ENCODE data around the gene ARHGAP18.

ARHGAP18 gene

DNA sequence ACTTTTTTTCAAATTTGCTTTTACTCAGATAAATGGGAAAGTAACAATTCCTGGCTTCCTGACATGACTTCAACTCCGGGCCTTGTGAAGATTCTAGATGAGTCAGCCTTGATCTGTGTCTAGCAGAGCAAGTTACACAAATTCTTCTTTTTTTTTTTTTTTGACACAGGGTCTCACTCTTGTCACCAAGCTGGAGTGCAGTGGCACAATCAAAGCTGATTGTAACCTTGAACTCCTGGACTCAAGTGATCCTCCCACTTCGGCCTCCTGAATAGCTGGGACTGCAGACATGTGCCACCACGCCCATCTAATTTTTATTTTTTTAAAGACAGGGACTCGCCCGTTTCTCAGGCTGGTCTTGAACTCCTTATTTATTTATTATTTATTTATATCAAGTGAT lies 7.3 kb upstream of the ARHGAP18 start:
- no peak for DNase-seq

DNA sequence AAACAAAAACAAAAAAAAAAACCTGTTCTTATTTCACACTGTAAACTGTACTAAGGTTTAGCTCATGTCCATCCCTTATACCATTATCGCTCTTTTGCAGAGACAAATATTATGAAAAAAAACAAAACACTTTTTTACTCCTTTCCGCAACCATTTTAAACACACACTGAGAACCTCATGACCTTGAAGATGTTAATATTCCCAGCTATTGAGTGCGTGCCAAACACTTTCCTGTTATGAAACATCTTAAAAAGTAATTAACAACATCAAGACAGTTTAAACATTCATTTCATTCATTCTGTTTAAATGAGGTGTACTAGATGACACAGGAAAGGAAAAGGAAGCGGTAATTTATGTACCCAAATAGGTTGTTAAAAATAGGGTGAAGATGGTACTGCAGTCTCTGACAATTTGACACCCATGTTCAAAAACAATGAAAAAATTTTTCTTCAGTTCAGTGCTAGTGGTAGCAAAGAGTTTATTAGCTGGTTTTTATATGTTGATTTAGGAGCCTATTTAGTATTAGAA lies 3.9 kb upstream of the ARHGAP18 start:
- DNase-seq: no peak

DNA sequence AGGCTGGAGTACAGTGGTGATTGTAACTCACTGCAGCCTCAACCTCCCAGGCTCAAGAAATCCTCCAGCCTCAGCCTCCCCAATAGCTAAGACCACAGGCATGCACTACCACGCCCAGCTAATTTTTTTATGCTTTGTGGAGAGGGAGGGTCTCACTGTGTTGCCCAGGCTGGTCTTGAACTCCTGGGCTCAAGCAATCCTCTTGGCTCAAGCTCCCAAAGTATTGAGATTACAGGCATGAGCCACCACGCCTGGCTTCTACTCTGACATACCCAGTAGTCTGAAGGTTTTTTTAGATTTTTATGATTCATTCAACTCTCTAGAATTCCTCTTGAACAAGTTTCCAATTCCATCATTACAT lies 1.3 kb upstream of the ARHGAP18 start:
- no peak for DNase-seq

DNA sequence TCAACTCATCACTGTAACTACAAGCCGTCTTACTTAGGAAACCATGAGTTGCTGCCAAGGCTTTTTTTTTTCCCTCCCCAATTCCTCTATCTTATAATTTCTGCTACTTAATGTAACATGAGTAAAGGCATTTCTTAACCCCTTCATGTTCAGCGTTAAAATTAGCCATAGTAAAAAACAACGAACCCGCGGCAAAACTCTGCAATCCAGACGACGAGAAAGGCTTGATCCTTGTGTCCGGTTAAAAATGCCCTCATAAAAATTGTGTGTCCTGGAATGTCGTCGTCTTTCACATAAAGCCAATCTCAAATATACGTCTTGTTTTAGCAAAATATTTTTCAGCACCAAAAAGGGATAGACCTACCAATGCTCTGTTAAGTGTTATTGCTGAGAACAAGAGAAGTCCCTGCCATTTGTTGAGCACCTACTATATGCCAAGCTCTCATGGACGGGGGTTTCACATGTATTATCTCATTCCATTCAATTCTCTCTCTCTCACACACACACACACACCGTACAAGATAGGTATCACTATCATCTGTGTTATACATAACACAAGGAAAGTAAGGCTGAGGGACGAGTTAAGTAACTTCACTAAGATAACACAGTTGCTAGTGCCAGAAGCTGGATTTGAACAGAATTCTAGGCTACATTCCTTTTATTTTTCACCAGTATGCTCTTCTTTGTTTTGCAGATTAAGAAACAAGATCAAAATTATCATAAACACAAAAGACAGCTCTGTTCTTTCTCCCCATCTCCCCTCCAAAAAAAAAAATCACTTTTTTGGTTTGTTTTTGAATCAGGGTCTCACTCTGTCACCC lies 683 bp upstream of the ARHGAP18 start:
- no peak for DNase-seq

DNA sequence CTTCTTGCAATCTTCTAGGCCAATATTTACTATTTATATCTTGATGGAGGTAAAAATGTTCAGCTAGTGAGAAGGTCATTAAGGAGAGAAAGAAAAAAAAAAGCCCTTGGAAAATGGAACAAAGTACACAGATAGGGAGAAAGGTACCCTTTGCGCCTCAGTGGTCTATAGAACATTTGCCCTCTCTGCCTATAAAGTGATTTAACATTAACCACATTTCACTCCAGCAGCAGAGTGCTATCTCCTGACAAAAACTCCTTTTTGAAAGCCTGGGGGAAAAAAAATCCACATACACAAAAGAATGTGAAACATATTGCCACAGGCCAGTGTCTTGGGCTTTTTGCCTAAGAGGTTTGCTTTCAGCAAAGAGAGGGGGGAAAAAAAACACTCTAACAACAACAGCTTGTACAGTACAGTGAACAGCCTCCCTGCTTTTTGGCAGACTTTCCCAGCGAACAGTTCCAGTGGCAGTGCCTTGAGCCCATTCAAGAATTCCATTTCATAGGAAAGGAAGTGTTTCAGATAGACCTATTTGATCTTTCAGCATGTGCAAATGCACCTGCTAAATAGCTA lies 695 bp downstream of the ARHGAP18 start:
- no peak for DNase-seq

DNA sequence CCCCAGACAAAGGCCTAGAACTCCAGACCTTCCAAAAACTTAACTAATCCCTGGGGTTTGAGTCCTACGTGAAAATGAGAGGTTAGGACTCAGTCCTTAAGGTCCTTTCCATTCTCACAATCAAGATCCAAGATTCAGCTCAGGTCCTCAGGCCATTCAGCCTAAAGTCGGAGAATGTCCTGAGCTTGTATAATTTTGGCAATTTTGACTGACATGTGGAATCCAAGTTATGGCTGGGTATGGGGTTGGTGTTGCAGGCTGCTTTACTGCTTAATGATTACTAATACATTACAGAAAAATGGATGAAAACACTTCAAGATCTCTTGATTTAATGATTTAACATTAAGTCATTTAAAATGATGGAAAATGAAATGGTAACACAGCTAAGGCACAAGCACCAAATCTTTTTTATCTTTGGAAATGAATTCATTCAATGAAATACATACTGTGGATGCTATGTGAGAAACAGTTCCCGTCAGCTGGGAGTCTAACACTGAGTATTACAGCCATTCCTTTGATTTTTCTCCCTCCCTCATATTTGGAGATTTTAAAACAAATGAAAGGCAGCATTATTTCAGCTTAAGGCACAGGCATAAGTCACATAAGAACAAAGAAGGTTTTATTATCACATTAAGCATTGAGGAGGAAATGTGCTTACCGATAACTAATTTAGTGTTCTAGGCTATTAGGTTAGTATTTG lies 1.3 kb downstream of the ARHGAP18 start:
- no peak for DNase-seq

DNA sequence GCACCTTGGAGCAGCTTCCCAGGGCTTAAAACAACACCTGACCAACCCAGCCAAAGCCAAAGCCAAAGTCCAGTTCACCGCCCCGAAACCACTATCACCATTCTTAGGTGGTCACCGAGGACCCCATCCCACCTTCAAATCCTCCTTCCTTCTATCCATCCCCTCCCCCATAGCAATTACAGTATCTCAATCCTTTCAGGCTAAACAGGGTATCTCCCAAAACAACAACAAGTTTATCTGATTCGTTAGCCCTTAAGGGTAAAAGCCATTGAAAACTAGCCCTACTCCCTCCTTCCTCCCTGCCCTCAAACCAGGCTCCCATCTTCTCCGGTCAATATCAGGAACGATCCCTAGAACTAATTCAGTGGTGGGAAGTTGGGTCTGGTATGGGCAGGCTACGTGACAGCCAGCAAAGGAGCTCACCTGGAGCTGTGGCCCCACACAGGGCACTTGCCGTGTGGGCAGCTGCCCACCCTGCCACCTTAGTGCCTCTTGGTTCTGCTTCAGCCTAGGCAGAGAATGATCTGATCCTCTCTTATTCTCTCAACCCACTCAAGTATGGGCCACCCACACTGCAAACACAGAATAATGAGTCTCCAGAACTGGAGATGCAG lies 2.0 kb downstream of the ARHGAP18 start:
- no peak for DNase-seq

DNA sequence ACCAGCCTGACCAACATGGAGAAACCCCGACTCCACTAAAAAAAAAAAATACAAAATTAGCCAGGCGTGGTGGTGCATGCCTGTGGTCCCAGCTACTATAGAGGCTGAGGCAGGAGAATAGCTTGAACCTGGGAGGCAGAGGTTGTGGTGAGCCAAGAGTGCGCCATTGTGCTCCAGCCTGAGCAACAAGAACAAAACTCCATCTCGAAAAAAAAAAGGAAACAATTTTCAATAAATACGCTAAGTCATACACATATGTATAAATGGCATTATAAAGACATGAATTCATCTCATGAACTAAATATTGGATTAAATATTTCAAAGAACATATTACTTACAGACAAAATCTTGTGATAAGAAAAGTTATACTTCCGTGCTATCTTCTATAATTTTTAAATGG lies 2.9 kb downstream of the ARHGAP18 start:
- no peak for DNase-seq

DNA sequence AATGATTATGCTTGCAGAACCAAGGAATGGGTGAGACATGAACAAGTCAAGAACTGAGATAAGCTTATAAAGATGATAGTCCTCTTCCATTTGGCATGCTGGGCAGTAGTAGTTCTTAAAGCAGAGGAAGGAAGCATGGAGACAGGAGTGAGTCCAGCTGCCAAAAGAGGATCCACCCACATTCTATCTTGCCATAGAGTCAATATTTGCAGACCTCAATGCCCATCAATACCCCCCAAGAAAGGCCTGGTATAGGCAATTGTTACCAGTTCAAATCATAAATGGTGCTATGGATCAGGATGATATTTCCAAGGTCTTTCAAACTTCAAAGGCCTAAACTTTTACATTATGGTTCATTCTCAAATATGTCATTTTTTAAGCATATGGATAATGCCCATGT lies 4.8 kb downstream of the ARHGAP18 start:
- DNase-seq: no peak

DNA sequence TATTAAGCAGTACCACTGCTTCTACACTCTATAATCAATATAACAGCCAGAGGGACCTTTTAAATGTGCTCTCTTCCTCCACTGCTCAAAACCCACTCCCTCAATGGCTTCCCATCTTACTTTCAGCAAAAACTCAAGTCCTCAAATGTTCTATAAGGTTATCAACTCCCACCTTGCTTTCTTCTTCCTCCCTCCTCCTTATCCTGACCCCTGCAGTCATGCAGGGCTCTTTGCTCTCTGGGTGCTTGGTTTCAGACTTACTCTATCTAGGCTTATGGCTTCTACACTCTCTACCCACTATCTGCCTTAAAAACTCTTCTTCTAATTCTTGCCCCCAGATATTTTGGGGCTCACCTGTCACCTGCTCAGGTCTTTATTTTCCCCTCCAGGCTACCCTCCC lies 5.3 kb downstream of the ARHGAP18 start:
- DNase-seq: no peak

DNA sequence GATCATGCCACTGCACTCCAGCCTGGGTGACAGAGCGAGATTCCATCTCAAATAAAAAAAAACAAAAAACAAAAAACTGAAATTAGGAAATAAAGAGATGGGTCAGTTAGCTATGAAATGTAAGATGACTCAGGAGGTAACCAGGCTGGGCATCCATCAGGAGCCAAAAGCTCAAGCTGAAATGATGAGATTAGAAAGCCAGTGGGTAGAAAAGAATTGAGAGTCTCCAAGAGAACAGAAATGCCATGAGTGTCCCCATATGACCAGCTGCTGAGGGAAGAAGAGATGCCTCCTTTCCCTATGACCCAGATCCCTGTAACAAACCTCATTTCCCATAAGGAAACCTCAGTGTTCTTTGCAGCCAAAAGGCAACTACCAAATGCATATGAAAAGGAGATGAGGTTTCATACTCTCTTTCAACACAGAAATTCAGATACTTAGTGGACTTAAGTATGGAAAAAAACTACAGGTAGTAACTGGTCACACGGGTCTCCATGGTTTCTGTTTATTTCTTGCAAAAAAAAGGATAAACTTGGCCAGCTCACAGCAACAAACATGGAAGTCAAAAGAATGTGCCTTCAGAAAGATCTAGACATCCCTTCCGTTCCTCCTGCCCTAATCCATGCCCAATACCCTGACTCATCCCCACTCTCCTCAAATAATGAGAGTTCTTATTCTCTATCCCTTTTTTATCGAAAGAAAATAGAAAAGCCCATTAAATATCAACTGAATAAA lies 8.1 kb downstream of the ARHGAP18 start:
- DNase-seq: no peak

DNA sequence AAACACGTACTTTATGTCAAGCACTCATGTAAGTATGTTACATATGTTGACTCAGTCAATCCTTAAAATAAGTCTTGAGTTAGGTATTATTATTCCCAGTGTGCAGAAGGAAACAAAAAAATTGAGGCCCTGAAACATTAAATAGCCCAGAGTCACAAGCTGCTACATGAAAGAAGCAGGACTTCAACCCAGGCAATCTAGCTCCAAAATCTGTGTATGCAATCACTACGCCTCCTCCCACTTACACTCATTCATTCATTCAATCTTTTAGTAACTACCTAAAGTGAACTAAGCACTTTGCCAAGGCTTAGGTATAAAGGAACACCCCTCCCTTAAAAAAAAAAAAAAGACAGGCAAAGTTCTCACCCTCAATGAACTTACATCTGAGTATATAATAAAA lies 9.3 kb downstream of the ARHGAP18 start:
- DNase-seq: no peak

DNA sequence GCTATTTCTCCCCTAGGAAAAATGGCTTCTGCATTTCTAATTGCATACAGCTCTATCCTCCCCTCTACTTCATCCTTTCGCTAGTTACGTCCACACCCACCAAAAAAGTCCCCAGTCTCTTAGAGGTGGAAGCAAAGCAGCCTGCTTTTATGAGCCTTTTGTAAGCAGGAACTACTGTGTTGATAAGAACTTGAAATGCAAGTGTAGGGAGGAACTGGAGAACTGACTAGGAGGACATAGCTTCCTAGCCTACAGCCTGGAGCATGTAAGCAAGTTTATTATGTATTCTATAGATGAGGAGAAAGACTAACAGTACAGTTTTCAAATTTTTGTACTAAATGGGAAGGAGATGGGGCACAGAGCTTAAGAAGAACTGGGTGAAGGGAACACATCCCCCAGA lies 10.3 kb downstream of the ARHGAP18 start:
- DNase-seq: no peak

DNA sequence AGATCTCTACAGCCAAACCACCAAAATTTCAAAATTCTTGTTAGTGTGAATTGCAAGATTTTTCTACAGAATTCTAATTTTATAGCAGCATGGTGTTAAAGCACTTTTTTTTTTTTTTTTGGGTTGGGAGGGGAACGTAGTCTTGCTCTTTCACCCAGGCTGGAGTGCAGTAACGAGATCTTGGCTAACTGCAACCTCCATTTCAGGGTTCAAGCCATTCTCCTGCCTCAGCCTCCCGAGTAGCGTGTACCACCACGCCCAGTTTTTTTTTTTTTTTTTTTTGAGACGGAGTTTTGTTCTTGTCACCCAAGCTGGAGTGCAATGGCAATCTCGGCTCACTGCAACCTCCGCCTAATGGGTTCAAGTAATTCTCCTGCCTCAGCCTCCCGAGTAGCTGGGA lies 11.5 kb downstream of the ARHGAP18 start:
- DNase-seq: no peak

DNA sequence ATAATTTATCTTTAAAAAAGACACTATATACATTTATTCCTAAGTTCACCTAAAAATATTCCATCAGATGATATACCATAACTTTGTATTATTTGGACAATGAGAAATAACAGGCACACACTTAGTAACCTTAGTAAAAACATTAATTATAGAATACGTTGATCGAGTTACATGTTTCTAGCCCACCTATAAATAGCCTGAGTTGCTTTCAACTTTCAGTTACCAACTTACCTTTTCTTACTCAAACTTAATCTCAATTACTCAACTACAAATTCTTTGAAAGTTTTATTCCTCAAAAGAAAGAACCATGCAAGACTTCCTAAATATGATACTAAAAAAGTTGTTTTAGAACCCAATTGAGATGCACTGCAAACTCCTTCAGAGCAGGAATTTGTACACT lies 12.2 kb downstream of the ARHGAP18 start:
- no peak for DNase-seq

DNA sequence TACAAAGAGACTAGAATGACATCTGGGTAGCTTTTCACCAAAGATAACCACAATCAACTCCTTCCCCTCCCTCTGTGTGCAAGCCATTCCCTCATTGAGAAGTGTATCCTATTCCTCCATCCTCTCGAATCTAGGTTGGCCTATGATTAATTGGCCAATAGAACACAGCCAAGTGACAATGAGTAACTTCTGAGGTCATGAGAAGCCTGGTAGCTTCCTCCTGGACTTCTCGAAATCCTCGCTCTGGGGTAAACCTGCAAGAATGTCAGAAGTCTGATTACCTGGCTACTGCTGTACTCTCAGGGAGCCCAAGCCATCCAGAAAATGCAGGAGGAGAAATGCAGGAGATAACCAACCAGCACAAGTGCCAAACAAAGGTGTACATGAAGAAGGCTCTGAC lies 13.1 kb downstream of the ARHGAP18 start:
- no peak for DNase-seq

DNA sequence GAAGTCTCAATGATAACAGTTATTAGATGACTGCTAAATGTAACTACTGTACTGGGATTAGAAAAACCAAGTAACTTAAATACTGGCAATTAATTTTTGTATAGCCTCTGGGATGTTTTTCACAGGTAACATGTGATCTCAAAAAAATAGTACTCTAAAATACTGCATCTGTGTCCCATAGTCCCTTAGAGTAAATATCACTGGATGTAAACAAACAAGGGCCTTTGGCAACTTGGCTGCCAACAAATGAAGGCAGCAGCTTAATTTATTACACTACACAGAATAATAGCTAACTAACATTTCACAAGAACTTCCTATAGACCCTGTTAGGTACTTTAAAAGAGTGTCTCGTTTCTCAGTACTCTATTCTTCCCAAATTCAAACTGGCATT lies 14.0 kb downstream of the ARHGAP18 start:
- no peak for DNase-seq

DNA sequence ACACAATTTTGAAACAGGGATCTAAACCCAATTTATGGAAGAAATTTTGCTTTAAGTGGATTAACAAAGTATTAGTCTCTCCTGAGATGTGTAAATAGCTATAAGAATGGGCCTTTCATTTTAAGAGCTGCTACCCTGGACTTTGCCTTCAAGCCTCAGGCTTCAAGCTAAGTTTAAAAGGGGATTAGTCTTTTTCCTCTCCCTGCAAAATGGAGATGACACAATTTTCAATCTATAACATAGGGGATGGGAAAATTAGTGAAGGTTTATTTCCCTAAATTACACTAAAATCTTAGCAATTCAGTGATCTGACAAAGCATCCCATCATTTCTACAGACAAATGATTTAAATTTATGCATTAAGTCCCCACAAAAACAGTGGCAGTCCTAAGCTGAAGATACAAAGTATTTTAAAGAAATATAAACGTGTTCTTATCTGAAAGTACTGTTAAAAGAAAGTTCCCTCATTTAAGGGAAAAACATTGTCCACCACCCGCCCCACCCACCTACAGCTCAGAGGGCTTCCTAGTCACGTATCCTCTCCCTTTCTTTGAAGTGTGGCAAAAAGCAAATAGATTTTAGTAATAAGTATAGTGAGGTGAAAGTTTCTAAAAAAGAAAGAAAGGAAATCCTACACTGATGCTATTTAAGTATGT lies 14.5 kb downstream of the ARHGAP18 start:
- no peak for DNase-seq

DNA sequence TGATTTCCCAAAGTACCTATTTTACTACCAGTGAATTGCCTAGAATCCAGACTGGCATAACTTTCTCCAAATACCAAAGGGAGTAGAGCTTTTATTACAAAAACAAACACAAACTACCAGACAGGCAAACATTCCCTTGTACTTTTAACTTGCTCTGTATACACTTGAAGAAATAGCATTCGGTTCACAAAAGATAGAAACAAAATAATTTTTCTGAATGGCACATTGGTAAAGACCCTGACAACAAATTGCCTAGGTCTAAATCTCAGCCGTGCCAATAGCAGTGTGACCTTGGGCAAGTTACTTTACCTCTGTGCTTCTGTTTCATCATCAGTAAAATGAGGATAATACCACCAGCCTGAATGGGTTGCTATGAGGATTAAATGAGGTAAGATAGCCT lies 15.9 kb downstream of the ARHGAP18 start:
- DNase-seq: no peak

DNA sequence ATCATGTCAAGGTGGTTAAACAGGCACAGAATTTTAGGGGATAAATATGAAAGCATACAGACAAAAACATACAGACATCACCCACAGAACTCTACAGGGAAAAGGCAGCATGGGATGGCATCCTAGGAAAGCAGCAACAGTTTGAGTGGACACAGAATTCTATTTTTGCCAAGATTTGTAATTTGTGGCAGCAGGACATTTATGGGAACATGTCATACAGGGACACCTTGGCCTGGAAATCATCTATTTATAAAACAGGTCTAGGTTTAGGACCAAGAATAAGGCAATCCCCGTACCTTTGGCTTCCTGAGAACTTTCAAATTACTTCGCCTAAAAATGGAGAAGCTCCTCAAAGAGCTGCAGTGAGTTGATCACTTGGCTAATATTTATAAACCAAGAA lies 17.5 kb downstream of the ARHGAP18 start:
- DNase-seq: no peak

DNA sequence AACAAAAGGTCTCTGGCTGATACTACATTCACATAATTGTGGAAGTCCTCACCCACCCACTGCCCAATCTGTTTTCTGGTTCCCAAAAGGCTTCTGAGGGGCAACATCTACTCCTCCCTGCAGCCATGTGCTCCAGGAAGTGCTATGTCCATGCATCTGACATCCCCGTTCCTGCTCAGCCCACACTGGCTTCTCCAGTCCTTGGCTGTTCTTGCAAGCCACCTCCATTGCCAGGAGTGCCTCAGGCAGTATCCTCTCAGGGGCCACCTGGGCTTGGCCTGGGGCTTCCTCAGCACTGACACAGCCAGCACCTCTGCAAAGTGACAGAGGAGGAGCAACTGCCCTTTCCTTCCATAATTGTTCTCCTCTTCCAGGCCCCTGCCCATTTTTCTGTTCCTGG lies 18.3 kb downstream of the ARHGAP18 start:
- DNase-seq: no peak

DNA sequence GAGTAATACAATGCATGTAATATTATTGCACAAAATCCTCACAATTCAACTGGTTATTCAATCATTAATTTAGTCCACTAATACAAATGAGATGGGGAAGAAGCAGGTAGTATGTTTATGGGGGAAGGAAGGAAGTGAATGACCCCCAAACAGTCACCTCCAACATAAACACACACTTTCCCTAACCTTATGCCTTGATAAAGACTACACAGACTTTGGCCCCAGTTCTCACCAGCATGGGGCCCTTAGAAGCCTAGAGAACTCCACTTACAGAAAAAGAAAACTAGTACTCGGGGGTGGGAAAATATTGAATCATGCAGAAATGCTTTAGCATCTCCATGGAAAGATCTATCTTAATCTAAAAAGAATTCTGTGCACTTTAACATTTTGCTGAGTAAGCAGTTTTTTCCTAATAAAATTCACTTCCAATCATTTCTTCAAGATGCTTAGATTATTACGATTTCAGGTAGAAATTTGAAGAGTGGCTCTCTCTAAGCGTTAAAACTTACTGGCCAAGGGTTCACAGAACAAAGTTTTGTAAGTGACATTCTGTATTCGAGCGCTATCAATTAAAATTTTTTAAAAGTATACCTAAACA lies 18.8 kb downstream of the ARHGAP18 start:
- DNase-seq: no peak
